Measurements from ENCODE around the gene SLC25A14. TPM values are rescaled to one million over a fixed set of nuclear protein-coding genes. Genes with fewer than 3 reads are reported as not detected.
"Not testable (repeated sequence)": the region's sequence is repeated elsewhere in the genome, so short reads cannot be mapped to it uniquely, and the experiment has no call there.

The SLC25A14 gene
- total and polyA plus RNA-seq, 10 donors, result 7.7 to 19.7 (median 11.8) TPM

- no peaks in the 10 kb centered on the region for H3K36me3 ChIP-seq
- no peak overlapping the region for H3K4me3 ChIP-seq
- H3K27ac ChIP-seq, result no peak overlapping the region
- no peak for DNase-seq
- TF ChIP-seq POLR2A (IDR thresholded peaks at IDR 0.05) (no peak), POLR2AphosphoS5 (IDR thresholded peaks at IDR 0.05) (no peak)
- TF ChIP-seq, protein P1, sequence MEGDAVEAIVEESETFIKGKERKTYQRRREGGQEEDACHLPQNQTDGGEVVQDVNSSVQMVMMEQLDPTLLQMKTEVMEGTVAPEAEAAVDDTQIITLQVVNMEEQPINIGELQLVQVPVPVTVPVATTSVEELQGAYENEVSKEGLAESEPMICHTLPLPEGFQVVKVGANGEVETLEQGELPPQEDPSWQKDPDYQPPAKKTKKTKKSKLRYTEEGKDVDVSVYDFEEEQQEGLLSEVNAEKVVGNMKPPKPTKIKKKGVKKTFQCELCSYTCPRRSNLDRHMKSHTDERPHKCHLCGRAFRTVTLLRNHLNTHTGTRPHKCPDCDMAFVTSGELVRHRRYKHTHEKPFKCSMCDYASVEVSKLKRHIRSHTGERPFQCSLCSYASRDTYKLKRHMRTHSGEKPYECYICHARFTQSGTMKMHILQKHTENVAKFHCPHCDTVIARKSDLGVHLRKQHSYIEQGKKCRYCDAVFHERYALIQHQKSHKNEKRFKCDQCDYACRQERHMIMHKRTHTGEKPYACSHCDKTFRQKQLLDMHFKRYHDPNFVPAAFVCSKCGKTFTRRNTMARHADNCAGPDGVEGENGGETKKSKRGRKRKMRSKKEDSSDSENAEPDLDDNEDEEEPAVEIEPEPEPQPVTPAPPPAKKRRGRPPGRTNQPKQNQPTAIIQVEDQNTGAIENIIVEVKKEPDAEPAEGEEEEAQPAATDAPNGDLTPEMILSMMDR (IDR thresholded peaks at IDR 0.05 in 8 of 11, conservative IDR thresholded peaks at IDR 0.05 in 3 of 11), result no peak
- intact Hi-C loops (cut with DNase I; ENCODE audit: low total_unique reads), result loop anchor here (5.0 kb wide), 1 partner anchor 181 kb away; no protein-coding TSS in a partner anchor
- no peaks in the 10 kb centered on the region for H3K9me3 ChIP-seq
- 82 to 100% (median 96%) methylated on average over 1 of the region's 1 CpG for WGBS, 5 donors
- H3K27me3 ChIP-seq (replicated peaks in 1 of 7), result no peaks in the 10 kb centered on the region
- peaks cover 0 to 13% (median 7%) of the 10 kb centered on the region in 6 donors for H3K4me1 ChIP-seq
Observed at GRCh38 chrX:130343411-130343810, 3.7 kb downstream of the SLC25A14 start.

DNA sequence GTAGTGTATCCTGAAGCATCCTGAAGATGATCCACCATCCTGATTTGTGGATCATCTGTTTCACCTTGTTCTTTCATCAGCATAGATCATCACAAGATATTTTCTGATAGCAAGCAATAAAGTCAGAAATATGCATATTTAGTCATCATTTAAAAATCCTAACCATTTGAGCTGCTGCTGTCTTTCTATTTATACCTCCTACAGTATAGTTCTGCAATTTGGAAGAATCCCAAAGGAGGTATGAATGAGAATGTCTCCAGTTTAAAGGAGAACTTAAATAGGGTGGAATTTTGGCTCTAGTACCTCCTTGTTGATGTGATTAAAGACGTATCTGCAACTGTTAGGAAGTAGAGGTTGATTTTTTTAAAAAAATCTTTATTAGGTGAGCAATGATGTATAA is 7.6 kb downstream of the SLC25A14 start:
- Histone ChIP-seq H3K4me1 (no peaks in the 10 kb centered on the region), H3K36me3 (peaks cover 0 to 33% (median 0%) of the 10 kb centered on the region in 6 donors), H3K27ac (no peak overlapping the region), H3K27me3 (replicated peaks in 1 of 7) (no peaks in the 10 kb centered on the region), H3K4me3 (no peak overlapping the region), H3K9me3 (no peaks in the 10 kb centered on the region)
- intact Hi-C loops (cut with DNase I; ENCODE audit: low total_unique reads), result no loop called here
- no peak for DNase-seq
- WGBS, 5 donors, result 34 to 86% (median 81%) methylated on average over 1 of the region's 1 CpG
- no peak for TF ChIP-seq POLR2AphosphoS5 (IDR thresholded peaks at IDR 0.05)
- TF ChIP-seq, protein P1 (IDR thresholded peaks at IDR 0.05 in 8 of 11, conservative IDR thresholded peaks at IDR 0.05 in 3 of 11), result no peak
- no peak for TF ChIP-seq POLR2A (IDR thresholded peaks at IDR 0.05)

- Histone ChIP-seq H3K4me1 (no peaks in the 10 kb centered on the region), H3K9me3 (no peaks in the 10 kb centered on the region), H3K36me3 (peaks cover 0 to 33% (median 0%) of the 10 kb centered on the region in 6 donors), H3K27me3 (replicated peaks in 1 of 7) (no peaks in the 10 kb centered on the region), H3K4me3 (no peak overlapping the region), H3K27ac (no peak overlapping the region)
- whole genome bisulfite sequencing, 5 donors, result 80 to 95% (median 89%) methylated on average over 3 of the region's 3 CpGs
- no peak for DNase-seq
- intact Hi-C loops (cut with DNase I; ENCODE audit: low total_unique reads), result no loop called here
- TF ChIP-seq, protein P1 (IDR thresholded peaks at IDR 0.05 in 8 of 11, conservative IDR thresholded peaks at IDR 0.05 in 3 of 11), result no peak
- no peak for TF ChIP-seq POLR2A (IDR thresholded peaks at IDR 0.05)
- no peak for TF ChIP-seq POLR2AphosphoS5 (IDR thresholded peaks at IDR 0.05)
Observed at GRCh38 chrX:130351567-130351966, 11.8 kb downstream of the SLC25A14 start.

DNA sequence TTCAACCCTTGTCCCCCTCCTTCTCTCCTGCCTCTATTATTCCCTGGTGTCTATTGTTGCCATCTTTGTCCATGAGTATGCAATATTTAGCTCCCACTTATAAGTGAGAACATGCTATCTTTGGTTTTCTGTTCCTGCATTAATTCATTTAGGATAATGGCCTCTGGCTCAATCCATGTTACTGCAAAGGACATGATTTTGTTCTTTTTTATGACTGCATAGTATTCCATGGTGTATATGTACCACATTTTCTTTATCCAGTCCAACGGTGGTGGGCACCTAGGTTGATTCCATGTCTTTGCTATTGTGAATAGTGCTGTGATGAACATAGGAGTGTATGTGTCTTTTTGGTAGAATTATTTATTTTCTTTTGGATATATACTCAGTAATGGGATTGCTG is 12.3 kb downstream of the SLC25A14 start:
- DNase-seq; H3K9me3 ChIP-seq; H3K27me3 ChIP-seq (replicated peaks in 1 of 7); H3K4me3 ChIP-seq; H3K4me1 ChIP-seq; H3K27ac ChIP-seq; intact Hi-C loops (cut with DNase I; ENCODE audit: low total_unique reads): not testable (repeated sequence)
- H3K36me3 ChIP-seq, result peaks cover 0 to 33% (median 0%) of the 10 kb centered on the region in 6 donors
- 76 to 95% (median 90%) methylated on average over 1 of the region's 1 CpG for WGBS, 5 donors

- Histone ChIP-seq H3K9me3 (no peaks in the 10 kb centered on the region), H3K27me3 (replicated peaks in 1 of 7) (no peaks in the 10 kb centered on the region), H3K4me1 (no peaks in the 10 kb centered on the region), H3K27ac (no peak overlapping the region), H3K4me3 (no peak overlapping the region), H3K36me3 (peaks cover 0 to 33% (median 0%) of the 10 kb centered on the region in 6 donors)
- DNase-seq, result no peak
- intact Hi-C loops (cut with DNase I; ENCODE audit: low total_unique reads), result no loop called here
- TF ChIP-seq POLR2A (IDR thresholded peaks at IDR 0.05) (no peak), POLR2AphosphoS5 (IDR thresholded peaks at IDR 0.05) (no peak)
- TF ChIP-seq, protein P1 (IDR thresholded peaks at IDR 0.05 in 8 of 11, conservative IDR thresholded peaks at IDR 0.05 in 3 of 11), result no peak
Observed at GRCh38 chrX:130376077-130376476, 36.4 kb downstream of the SLC25A14 start.
